Psoas muscle (tissue), 8 donors: Measurements from ENCODE around the gene CAPZA2. TPM values are rescaled to one million over a fixed set of nuclear protein-coding genes. Genes with fewer than 3 reads are reported as not detected.
A peak's percentile ranks its signal among the peaks of the same experiment; 100 is the strongest.

Source experiments
- ATAC-seq, 4 donors: fragments of 200-7000 bp; cut with Tn5 transposase; one replicate each; pipeline ENCODE4 v1.9.1; 2020; ENCODE audit warnings: moderate library complexity in 3 of 4, mild to moderate bottlenecking in 2 of 4
- DNase-seq, 2 donors: peaks; one replicate each; pipeline ENCODE4 v3.0.0-alpha.2; 2020
- H3K27ac ChIP-seq: fragments of 200-600 bp; one replicate; pipeline ENCODE4 v1.8.0; 2022
- H3K27me3 ChIP-seq, 3 donors: fragments of 200-600 bp in 1 of 3; one replicate each; pipeline versions ENCODE4 v1.6.1 to v1.8.0; 2013 to 2022; ENCODE audit warnings: low read length in 2 of 3, mild to moderate bottlenecking in 2 of 3, moderate library complexity in 1 of 3; ENCODE audit not compliant: insufficient read depth in 3 of 3
- H3K36me3 ChIP-seq, 2 donors: fragments of 200-600 bp in 1 of 2; one replicate each; pipeline versions ENCODE4 v1.6.1 to v1.8.0; 2013 to 2022; ENCODE audit warnings: low read depth in 1 of 2, mild to moderate bottlenecking in 1 of 2, moderate library complexity in 1 of 2; ENCODE audit not compliant: insufficient read depth in 1 of 2
- H3K4me1 ChIP-seq: fragments of 200-600 bp; one replicate; pipeline ENCODE4 v1.8.0; 2022
- H3K4me3 ChIP-seq: fragments of 200-600 bp; one replicate; pipeline ENCODE4 v1.8.0; 2022; ENCODE audit warnings: mild to moderate bottlenecking
- H3K9me3 ChIP-seq: fragments of 200-600 bp; one replicate; pipeline ENCODE4 v1.8.0; 2022
- WGBS, 3 donors: extraction: QIAGEN DNeasy Blood & Tissue Kit; methylation state at CpG; one replicate each; pipeline versions ENCODE4 v1.1.6 to v1.1.7; 2013; 5-methylcytosine and 5-hydroxymethylcytosine counted together
- intact Hi-C, 2 donors: fragments of 100-400 bp; cut with DNase I; formaldehyde crosslinking; loops; one replicate each; pipeline versions ENCODE4 v1.11.0 to v1.14.2; 2022
- polyA plus RNA-seq, 3 donors: library from polyadenylated mRNA; stranded (reverse); fragments of 200-250 nt; gene quantifications; one replicate each; pipeline ENCODE4 v1.2.3, GENCODE V29; 2013
- total RNA-seq, 4 donors: library from RNA; stranded (reverse); fragmentation: NEBNext Ultra II Directional in 2 of 4; extraction: Animal tissue kit (Norgen Biotek cat#: 25700) in 2 of 4; gene quantifications; one replicate each; pipeline versions ENCODE4 v1.2.1 to v1.2.4, GENCODE V29; 2021 to 2023
- TF ChIP-seq, protein P1 (sequence below): fragments of 200-600 bp; IDR thresholded peaks from one replicate; pipeline ENCODE4 v1.8.0; 2022; ENCODE audit warnings: antibody characterized with exemption
- donor health status: healthy with polysubstance abuse.
- donor health status: DM: no; HTN: no; CAD: no; lungs with moderate emphysema.
- donor health status: Bipolar disorder and iron deficiency.
- donor health status: healthy.
- donor health status: DM: yes; HTN: yes; CAD: no.
- donor health status: DM: no; HTN: no; CAD: no.
- donor health status: DM: no; HTN: no; CAD: no.
- donor health status: DM: yes; HTN: yes; CAD: no.

Gene CAPZA2
- total and polyA plus RNA-seq, 7 donors, result 83.0 to 271 (median 152) TPM

DNA sequence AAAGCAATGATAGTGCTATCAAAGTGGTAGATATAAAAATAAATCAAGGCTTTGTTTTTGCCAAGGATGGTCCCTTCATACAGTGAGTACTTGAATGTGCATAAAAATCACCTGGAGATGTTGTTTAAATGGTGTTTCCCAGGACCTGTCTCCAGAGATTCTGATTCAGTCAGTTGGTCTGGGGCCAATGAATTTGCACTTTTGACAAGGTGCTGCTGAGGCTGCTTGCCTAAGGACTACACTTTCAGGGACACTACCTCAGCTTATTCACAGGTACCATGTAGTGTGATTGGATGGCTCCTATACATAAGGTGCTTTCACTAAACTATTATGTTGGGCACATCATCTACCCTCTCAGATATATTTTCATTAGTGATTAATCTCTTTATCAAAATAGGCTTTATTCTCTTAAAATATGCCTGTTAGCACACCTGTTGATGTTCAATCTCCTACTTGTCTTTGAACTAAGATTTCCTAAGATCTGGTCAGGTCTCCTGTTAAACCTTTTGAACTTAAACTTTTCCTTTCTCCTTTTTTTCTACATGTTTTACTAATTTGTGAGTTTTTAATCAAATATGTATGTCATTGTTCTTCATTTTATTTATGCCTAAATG, 24.3 kb downstream of the CAPZA2 start:
- peak in 1 of 4 donors; percentile 47 for ATAC-seq
- Histone ChIP-seq H3K4me3 (no peak overlapping the region), H3K27ac (no peak overlapping the region), H3K4me1 (peaks cover 21% of the 10 kb centered on the region), H3K27me3 (no peaks in the 10 kb centered on the region), H3K9me3 (peaks cover 4% of the 10 kb centered on the region), H3K36me3 (peaks cover 2 to 30% of the 10 kb centered on the region in 2 donors)
- DNase-seq, result no peak
- intact Hi-C loops, result no loop called here
- TF ChIP-seq, protein P1, sequence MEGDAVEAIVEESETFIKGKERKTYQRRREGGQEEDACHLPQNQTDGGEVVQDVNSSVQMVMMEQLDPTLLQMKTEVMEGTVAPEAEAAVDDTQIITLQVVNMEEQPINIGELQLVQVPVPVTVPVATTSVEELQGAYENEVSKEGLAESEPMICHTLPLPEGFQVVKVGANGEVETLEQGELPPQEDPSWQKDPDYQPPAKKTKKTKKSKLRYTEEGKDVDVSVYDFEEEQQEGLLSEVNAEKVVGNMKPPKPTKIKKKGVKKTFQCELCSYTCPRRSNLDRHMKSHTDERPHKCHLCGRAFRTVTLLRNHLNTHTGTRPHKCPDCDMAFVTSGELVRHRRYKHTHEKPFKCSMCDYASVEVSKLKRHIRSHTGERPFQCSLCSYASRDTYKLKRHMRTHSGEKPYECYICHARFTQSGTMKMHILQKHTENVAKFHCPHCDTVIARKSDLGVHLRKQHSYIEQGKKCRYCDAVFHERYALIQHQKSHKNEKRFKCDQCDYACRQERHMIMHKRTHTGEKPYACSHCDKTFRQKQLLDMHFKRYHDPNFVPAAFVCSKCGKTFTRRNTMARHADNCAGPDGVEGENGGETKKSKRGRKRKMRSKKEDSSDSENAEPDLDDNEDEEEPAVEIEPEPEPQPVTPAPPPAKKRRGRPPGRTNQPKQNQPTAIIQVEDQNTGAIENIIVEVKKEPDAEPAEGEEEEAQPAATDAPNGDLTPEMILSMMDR, result no peak

DNA sequence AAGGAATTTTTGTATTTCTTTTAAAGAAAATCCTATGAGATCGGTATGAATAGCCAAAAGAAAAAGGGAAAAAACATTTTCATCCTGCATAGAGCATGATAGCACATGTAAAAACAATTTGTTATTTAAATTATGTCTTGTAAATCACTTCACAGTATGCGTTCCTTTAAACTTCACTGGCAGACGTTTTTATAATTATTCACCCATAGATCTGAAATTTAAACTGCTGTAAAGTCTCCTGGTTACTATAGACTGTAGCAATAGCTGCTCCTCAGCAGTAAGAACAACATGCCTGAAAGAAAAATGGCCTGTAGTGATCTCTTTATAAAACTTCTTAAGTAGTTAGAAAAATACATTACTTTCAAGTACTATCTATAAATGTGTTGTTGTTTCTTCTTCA, 26.5 kb downstream of the CAPZA2 start:
- H3K4me3 ChIP-seq, result no peak overlapping the region
- ATAC-seq, result no peak
- intact Hi-C loops, result no loop called here
- no peaks in the 10 kb centered on the region for H3K27me3 ChIP-seq
- H3K4me1 ChIP-seq, result peaks cover 10% of the 10 kb centered on the region
- peaks cover 2 to 48% of the 10 kb centered on the region in 2 donors for H3K36me3 ChIP-seq
- no peak overlapping the region for H3K27ac ChIP-seq
- peaks cover 4% of the 10 kb centered on the region for H3K9me3 ChIP-seq
- 55 to 63% (median 57%) methylated on average over 3 of the region's 3 CpGs for WGBS, 3 donors
- TF ChIP-seq, protein P1, result no peak
- no peak for DNase-seq

DNA sequence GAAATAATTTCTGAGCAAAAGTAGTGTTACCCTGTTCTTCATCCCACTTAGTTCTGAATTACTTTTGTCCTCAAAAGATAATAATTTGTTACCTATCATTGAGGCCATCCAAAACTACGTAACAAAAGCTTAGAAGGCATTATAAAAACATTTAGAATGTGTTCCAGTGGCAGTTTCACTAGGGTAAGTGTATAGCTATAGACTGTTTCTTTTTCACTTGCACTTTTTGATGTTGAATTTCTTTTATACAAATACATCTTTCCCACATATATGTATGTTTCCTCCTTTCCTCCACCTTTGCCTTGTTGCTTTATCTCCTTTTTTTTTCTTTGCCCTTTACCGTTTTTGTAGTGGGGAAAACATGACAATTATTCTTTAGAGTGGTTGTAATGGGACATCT, 33.5 kb downstream of the CAPZA2 start:
- intact Hi-C loops, result no loop called here
- no peaks in the 10 kb centered on the region for H3K27me3 ChIP-seq
- no peaks in the 10 kb centered on the region for H3K9me3 ChIP-seq
- no peak overlapping the region for H3K27ac ChIP-seq
- DNase-seq, result no peak
- no peak overlapping the region for H3K4me3 ChIP-seq
- TF ChIP-seq, protein P1, result no peak
- 47 to 96% (median 48%) methylated on average over 1 to 2 of the region's 2 CpGs for WGBS, 3 donors
- H3K4me1 ChIP-seq, result no peaks in the 10 kb centered on the region
- H3K36me3 ChIP-seq, result peaks cover 4 to 62% of the 10 kb centered on the region in 2 donors
- no peak for ATAC-seq

DNA sequence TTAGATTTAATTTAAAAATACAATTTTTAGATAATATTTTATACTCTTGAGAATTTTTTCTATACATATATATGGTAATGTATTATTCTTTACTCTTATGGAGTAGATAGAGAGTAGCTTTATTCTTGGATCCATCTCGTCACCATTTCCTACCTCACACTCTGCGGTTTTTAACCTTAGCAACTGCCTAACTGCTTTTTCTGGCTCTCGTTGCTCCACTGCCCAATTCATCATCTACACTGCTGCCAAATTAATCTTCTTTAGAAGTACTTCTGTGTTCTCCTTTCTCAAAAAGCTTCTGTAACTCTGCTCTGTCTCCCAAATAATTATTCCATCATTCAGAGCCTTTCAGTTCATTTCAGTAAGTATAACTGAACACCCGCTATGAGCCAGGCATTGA, 35.3 kb downstream of the CAPZA2 start:
- TF ChIP-seq, protein P1, result no peak
- intact Hi-C loops, result no loop called here
- Histone ChIP-seq H3K4me1 (no peaks in the 10 kb centered on the region), H3K27ac (no peak overlapping the region), H3K9me3 (no peaks in the 10 kb centered on the region), H3K4me3 (no peak overlapping the region), H3K36me3 (peaks cover 4 to 51% of the 10 kb centered on the region in 2 donors), H3K27me3 (no peaks in the 10 kb centered on the region)
- WGBS, 3 donors, result 81 to 89% (median 86%) methylated on average over 4 of the region's 4 CpGs
- DNase-seq (no peak), ATAC-seq (peak in 1 of 4 donors; percentile 61)

DNA sequence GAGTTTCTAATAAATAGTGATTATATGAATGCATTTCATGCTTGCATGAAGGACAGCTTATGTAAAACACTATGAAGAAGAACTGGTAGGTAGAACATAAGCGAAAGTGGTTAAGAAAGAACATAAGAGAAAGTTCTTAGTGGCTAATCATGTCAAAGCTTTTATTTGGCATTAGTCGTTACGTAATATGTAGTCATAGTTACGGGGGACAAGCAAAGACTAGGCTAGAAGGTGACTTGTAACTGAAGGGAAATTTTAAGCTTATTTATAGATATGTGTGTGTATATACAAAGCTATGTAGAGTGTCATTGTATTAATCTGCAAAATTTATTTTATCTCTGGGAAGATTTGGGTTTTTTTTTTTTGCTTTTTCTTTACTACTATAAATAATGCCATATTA, 36.9 kb downstream of the CAPZA2 start:
- intact Hi-C loops, result no loop called here
- DNase-seq (no peak), ATAC-seq (peak in 1 of 4 donors; percentile 41)
- H3K36me3 ChIP-seq, result peaks cover 4 to 43% of the 10 kb centered on the region in 2 donors
- no peaks in the 10 kb centered on the region for H3K27me3 ChIP-seq
- H3K4me3 ChIP-seq, result no peak overlapping the region
- H3K4me1 ChIP-seq, result no peaks in the 10 kb centered on the region
- 85 to 86% (median 85%) methylated on average over 4 of the region's 4 CpGs for WGBS, 3 donors
- TF ChIP-seq, protein P1, result no peak
- no peak overlapping the region for H3K27ac ChIP-seq
- no peaks in the 10 kb centered on the region for H3K9me3 ChIP-seq
